ENCODE measurements around the gene SLC24A2. TPM values are rescaled to one million over a fixed set of nuclear protein-coding genes. Genes with fewer than 3 reads are reported as not detected.

Gene SLC24A2
- total and polyA plus RNA-seq, 2 donors (not counting 1 experiment from before 2014, with no cell fraction given): not detected

- 20% methylated on average over 1 of the region's 4 CpGs for WGBS (ENCODE audit: insufficient coverage)
- no peaks in the 10 kb centered on the region for H3K9me3 Mint-ChIP-seq (ENCODE audit: insufficient read depth)
- H3K4me1 Mint-ChIP-seq: no peaks in the 10 kb centered on the region
- Histone ChIP-seq H2AFZ (ENCODE audit: insufficient read depth, low read depth, low read length, poor library complexity, severe bottlenecking) (no peak overlapping the region), H4K20me1 (ENCODE audit: control insufficient read depth, insufficient read depth, low read length, poor library complexity, severe bottlenecking) (no peaks in the 10 kb centered on the region), H3K4me2 (replicated peaks; ENCODE audit: low read depth, low read length, poor library complexity, severe bottlenecking) (no peak overlapping the region), H3K4me3 (ENCODE audit: control extremely low read depth in 1 of 5, extremely low read depth in 1 of 5, insufficient read depth in 1 of 5, low read depth in 2 of 5, low read length in 4 of 5) (no peak overlapping the region), H3K36me3 (replicated peaks in 1 of 2; ENCODE audit: control extremely low read depth in 1 of 2, control insufficient read depth in 1 of 2, extremely low read depth in 1 of 2, insufficient read depth in 2 of 2, low read length in 1 of 2) (no peaks in the 10 kb centered on the region), H3K9me3 (ENCODE audit: control extremely low read depth in 1 of 3, control insufficient read depth in 2 of 3, insufficient read depth in 1 of 3, low read length in 2 of 3) (peaks cover 0 to 8% (median 0%) of the 10 kb centered on the region in 3 donors), H3K9ac (ENCODE audit: low read length) (no peak overlapping the region), H3K4me1 (ENCODE audit: control insufficient read depth in 2 of 2, insufficient read depth in 2 of 2, low read length in 2 of 2) (no peaks in the 10 kb centered on the region), H3K27me3 (replicated peaks in 1 of 4; ENCODE audit: control extremely low read depth in 1 of 4, control insufficient read depth in 3 of 4, insufficient read depth in 4 of 4, low read length in 3 of 4) (peaks cover 0 to 15% (median 7%) of the 10 kb centered on the region in 4 experiments), H3K27ac (ENCODE audit: low read length in 2 of 2) (no peak overlapping the region), H3K79me2 (ENCODE audit: control insufficient read depth, insufficient read depth, low read length) (no peaks in the 10 kb centered on the region)
- intact Hi-C loops (cut with micrococcal nuclease): no loop called here
- H3K4me3 Mint-ChIP-seq: no peak overlapping the region
- H3K27me3 Mint-ChIP-seq: peaks cover 20% of the 10 kb centered on the region
- TF ChIP-seq CTCF (IDR thresholded peaks at IDR 0.05) (no peak), EZH2 (IDR thresholded peaks at IDR 0.05; ENCODE audit: borderline replicate concordance, insufficient read depth, low read depth, low read length, poor library complexity, severe bottlenecking) (no peak)
- DNase-seq (no peak), ATAC-seq (ENCODE audit: low read depth) (no peak)
- ChIA-PET CTCF (no interaction called here), POLR2A (no interaction called here)
- H3K27ac Mint-ChIP-seq: no peak overlapping the region
Observed at GRCh38 chr9:19787672-19788071, 1.2 kb downstream of the SLC24A2 start.

GRCh38 chr9:19785230-19785629 lies 3.6 kb downstream of the SLC24A2 start:
- no peaks in the 10 kb centered on the region for H3K36me3 ChIP-seq (replicated peaks in 1 of 2; ENCODE audit: control extremely low read depth in 1 of 2, control insufficient read depth in 1 of 2, extremely low read depth in 1 of 2, insufficient read depth in 2 of 2, low read length in 1 of 2)
- H3K4me2 ChIP-seq (replicated peaks; ENCODE audit: low read depth, low read length, poor library complexity, severe bottlenecking): no peak overlapping the region
- no peak for DNase-seq
- no peaks in the 10 kb centered on the region for H3K79me2 ChIP-seq (ENCODE audit: control insufficient read depth, insufficient read depth, low read length)
- intact Hi-C loops (cut with micrococcal nuclease): no loop called here
- H3K9me3 ChIP-seq (ENCODE audit: control extremely low read depth in 1 of 3, control insufficient read depth in 2 of 3, insufficient read depth in 1 of 3, low read length in 2 of 3): peaks cover 0 to 8% (median 0%) of the 10 kb centered on the region in 3 donors
- no peak overlapping the region for H3K4me3 Mint-ChIP-seq
- no peaks in the 10 kb centered on the region for H3K9me3 Mint-ChIP-seq (ENCODE audit: insufficient read depth)
- H3K4me3 ChIP-seq (ENCODE audit: control extremely low read depth in 1 of 5, extremely low read depth in 1 of 5, insufficient read depth in 1 of 5, low read depth in 2 of 5, low read length in 4 of 5): no peak overlapping the region
- no CpG with 5 or more reads among the region's 1 CpG for WGBS (ENCODE audit: insufficient coverage)
- no peaks in the 10 kb centered on the region for H3K4me1 Mint-ChIP-seq
- peaks cover 0 to 15% (median 7%) of the 10 kb centered on the region in 4 experiments for H3K27me3 ChIP-seq (replicated peaks in 1 of 4; ENCODE audit: control extremely low read depth in 1 of 4, control insufficient read depth in 3 of 4, insufficient read depth in 4 of 4, low read length in 3 of 4)
- ChIA-PET CTCF (no interaction called here), POLR2A (no interaction called here)
- peaks cover 17% of the 10 kb centered on the region for H3K27me3 Mint-ChIP-seq
- H2AFZ ChIP-seq (ENCODE audit: insufficient read depth, low read depth, low read length, poor library complexity, severe bottlenecking): no peak overlapping the region
- no peak for ATAC-seq (ENCODE audit: low read depth)
- H3K4me1 ChIP-seq (ENCODE audit: control insufficient read depth in 2 of 2, insufficient read depth in 2 of 2, low read length in 2 of 2): no peaks in the 10 kb centered on the region
- no peak overlapping the region for H3K27ac Mint-ChIP-seq
- TF ChIP-seq EZH2 (IDR thresholded peaks at IDR 0.05; ENCODE audit: borderline replicate concordance, insufficient read depth, low read depth, low read length, poor library complexity, severe bottlenecking): no peak
- no peak for TF ChIP-seq CTCF (IDR thresholded peaks at IDR 0.05)
- no peak overlapping the region for H3K9ac ChIP-seq (ENCODE audit: low read length)
- H3K27ac ChIP-seq (ENCODE audit: low read length in 2 of 2): no peak overlapping the region
- H4K20me1 ChIP-seq (ENCODE audit: control insufficient read depth, insufficient read depth, low read length, poor library complexity, severe bottlenecking): no peaks in the 10 kb centered on the region

Data from B cell (primary cell).